GM21526 (cell line): ENCODE measurements around the gene NDRG4.
"Not testable (repeated sequence)": the region's sequence is repeated elsewhere in the genome, so short reads cannot be mapped to it uniquely, and the experiment has no call there.

ENCODE experiments used
- ATAC-seq: cut with Tn5 transposase; IDR thresholded peaks from one replicate; pipeline ENCODE4 v1.9.1; 2021; ENCODE audit warnings: moderate library complexity; ENCODE audit not compliant: unreplicated experiment, low FRiP score

Gene NDRG4

DNA sequence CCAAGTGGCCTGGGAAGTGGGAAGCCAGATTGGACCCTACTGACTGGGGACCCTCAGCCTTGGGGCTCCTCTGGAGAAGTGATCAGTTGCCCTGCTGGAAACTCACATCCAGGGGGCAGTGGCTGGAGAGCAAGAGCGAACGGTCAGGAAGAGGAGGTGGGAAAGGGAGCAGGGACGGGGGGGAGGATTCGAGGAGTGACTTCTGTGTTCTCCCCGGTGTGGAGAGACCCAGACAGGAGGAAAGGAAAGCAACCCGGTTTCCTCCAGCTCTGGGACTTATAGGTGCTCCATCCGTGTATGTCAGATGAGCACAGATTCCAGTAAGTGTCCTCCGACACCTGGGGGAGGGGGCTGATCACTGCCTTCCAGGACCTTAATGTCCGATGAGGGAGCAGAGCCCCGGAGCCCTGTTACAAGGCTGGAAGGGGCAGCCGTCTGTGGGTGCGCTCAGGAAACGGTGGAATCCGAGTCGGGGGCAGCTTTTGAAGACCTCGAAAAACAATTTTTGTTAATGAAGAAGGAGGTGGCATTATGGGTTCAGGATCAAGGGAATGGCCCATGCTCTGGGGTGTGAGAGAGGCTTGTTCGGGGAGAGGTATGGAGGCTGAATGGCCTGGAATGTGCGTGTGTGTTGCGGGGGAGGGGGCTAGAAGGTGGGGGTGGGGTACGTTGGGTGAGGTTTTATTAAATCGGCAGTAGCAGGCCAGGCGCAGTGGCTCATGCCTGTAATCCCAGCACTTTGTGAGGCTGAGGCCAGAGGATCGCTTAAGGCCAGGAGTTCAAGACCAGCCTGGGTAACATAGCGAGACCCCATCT is 34.8 kb upstream of the NDRG4 start:
- no peak for ATAC-seq

DNA sequence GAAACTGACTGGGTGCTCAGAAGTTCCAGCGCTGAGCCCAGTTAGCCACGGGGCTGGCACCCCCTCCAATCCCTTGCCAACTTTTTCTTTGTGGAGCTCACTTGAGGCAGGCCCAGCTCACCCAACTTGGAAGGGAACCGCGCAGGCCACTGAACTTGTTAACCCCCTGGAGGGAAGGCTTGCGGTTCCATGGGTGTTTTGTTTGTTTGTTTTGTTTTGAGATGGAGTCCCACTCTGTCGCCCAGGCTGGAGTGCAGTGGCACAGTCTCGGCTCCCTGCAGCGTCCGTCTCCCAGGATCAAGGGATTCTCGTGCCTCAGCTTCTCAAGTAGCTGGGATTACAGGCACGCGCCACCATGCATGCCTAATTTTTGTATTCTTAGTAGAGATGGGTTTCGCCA is 34.1 kb upstream of the NDRG4 start:
- no peak for ATAC-seq

DNA sequence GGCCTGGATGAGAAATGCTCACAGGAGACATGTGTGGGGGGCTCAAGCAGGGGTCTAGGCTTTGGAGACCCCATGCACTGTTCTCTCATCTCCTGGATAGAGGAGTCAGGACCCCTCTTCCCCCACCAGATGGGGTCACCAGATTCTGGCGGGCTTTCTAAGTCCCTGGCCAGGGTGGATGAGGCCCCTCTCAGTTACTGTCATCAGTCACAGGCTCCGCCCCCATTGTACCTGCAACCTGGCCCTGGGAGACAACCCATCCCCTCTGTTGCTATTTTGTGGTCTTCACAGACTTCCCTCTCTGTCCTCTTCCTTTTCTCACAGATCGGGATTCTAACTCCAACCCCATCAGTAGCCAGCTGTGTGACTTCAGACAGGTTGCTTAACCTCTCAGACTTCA is 33.5 kb upstream of the NDRG4 start:
- ATAC-seq, result no peak

DNA sequence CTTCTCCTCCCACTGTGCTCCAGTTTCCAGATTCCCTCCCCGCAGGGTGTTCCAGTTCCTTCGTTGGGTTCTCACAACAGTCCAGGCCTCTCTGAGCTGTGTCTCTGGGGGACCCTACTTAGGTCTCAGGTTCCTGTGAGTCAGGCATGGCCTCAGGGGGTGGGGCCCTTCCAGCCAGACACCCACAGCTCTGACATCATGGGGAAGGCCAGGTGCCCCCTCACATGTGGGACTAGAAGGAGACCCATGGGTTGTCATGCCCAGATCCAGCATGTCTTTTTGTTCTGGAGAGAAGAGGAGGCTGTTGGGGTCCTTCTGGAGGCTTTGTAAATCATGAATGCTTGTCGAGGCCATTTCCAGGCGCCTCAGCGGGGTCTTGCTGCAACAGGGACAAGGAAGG is 32.0 kb upstream of the NDRG4 start:
- no peak for ATAC-seq

DNA sequence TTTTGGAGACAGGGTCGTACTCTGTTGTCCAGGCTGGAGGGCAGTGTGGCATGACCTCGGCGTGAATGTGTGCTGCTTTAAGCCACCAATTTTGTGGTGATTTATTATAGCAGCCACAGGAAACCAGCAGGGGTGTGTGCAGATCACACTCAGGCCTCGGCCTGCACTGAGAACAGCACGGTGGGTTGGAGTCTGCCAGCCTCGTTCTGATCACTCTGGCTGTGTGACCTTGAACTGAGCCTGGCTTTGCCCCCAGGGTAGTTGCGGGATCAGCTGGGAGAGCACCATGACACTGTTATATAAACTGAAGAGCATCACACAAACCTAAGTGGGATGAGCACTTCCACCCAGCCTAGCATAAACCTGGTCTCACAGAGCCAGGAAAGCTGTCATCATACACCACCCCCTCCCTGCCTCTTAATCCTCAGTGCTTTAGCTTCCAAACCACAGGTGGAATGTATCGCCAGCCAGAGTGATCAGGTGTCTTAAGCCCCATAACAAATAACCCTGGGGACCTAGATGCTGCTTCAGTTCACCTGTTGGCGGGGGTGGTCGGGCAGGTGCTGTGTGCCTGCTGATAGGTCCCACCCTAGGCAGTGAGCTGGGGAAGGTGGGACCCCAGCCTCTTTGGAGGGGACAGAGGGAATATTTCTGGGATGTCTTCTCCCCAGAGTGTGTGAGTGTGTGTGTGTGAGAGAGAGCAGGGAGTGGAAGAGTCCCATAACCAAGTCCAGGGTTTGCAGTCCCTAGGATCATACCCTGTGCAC is 28.6 kb upstream of the NDRG4 start:
- ATAC-seq, result no peak

DNA sequence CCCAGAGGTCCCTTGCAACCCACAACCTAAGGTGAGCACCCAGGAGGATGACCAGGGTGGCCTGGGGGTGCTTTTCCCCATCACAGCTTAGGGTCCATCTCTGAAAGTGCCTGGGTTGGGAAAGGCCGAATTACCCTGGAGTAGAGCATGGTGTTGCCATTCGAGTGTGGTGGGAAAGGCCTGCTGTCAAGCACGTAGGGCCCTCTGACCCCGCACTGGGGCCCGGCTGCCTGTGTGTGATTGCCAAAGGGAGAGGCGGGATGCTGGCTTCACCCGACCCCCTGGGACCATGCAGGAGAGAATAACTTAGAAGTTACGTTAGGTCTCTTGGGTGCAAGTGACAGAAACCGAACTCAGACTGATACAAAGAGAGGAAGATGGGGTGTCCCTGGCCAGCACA is 27.7 kb upstream of the NDRG4 start:
- ATAC-seq, result no peak

DNA sequence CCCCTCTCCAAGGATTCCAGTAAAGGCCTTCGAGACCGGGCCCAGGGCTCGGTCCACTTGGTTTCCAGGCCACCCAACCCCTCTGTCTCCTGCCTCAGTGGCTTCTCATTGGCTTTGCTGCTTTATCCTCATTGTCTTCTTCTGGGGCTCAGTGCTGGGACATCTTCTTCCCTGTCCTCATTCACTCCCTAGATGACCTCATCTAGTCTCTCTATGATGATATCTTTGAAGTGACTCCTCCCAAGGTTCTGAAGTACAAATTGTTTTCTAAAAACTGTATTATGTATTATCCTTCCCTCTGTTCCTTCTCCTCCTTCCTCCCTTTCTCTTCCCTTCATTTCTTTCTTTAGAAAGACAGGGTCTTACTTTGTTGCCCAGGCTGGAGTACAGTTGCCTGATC is 27.1 kb upstream of the NDRG4 start:
- ATAC-seq, result no peak

DNA sequence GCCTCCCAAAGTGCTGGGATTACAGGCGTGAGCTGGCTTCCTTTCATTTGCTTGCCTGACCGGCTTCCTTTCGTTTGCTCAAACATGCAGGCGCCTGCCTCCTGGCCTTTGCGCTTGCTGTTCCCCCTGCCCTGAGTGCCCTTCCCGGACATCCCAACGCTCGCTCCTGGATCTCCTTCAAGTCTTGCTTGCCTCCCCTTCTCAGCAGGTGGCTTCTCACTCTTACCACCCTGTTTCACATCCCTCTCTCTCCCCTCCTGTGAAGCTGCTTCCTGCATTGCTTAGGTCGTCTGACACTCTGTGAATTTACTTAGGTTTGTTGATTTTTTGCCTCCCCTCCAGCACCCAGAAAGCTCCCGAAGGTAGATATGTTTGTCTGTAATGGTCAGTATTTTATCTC is 25.6 kb upstream of the NDRG4 start:
- ATAC-seq, result no peak

DNA sequence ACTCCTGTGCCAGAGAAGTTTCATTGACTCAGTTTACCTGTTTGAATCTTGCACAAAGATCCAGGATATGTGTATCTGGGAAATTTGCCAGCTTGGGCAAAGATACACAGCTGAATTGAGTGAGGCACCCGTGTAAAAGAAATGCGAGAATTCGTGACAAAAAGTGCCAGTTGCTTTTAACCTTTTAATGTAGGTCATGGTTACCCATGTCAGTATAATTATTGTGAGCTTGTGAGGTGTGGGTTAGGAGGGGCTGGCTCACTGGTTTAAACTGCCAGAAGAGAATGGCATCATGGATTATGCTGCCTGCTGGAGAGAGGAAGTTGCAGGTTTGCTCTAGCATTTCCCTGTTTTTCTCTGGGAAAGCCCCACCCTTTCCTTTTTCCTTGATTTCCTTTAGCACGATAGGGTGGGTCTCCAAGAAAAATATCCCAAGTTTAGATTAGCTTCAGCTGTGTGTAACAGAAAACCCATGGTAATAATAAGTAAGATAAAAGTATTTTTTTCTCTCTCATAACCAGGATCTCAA is 24.8 kb upstream of the NDRG4 start:
- ATAC-seq, result no peak

DNA sequence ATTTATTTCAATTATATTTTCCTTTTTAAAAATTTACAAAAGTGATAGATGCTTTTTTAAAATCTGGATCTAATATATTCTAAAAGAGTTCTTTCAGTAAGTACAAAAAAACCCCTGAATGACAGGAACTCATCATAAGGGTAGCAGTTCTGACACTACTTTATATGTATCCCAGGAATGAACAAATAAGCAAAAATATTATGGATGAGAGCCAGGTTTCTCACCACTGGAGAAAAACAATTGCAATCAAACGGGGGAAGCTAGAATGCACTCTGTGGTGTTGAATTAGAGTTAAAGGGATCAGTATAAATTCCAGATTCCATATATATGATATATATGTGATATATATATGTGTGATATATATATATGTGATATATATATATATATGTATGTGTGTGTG is 23.2 kb upstream of the NDRG4 start:
- ATAC-seq, result no peak

DNA sequence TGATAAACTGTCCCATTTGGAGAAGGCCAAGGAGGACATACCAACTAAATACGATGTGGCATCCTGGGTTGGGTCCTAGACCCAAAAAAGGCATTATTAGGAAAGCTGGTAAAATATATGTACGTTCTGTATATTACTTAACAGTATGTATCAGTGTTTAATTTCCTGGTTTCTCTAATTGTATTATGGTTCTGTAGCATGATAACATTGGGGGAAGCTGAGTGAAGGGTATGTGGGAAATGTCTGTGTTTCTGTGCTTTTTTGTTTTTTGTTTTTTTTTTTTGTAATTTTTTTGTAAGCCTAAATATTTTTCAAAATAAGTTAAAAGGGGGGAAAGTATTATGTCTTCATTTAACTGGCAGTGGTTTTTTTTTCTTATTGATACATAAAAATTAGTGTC is 21.5 kb upstream of the NDRG4 start:
- no peak for ATAC-seq

DNA sequence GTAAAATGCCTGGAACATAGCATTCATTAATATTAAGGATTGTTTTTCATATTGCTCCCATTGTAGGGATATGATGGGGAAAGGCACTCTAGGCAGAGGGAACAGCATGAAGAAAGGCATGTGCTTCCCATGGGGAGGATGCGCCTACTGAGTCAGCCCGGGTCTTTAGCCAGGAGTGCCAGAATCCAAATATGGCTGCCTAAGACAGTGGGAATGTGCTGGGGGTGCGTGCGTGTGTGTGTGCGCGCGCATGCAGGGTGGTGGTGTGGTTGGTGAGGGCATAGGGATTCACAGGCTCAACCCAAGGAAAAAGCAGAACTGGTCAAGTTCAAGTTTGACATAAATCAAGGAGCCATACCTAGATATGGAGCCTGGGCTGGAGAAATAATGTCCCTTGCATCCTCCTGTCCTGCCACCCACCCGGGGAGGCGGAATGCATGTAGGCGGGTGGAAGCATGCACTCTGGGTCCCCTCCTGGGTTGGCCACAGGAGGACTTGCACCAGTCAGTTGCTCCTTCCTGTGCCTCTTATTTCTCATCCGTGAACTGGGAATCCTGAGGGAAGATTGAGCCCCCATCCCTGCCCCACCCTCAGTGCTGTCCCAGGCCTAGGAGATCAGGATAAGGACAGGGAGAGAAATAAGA is 18.6 kb upstream of the NDRG4 start:
- ATAC-seq, result no peak

DNA sequence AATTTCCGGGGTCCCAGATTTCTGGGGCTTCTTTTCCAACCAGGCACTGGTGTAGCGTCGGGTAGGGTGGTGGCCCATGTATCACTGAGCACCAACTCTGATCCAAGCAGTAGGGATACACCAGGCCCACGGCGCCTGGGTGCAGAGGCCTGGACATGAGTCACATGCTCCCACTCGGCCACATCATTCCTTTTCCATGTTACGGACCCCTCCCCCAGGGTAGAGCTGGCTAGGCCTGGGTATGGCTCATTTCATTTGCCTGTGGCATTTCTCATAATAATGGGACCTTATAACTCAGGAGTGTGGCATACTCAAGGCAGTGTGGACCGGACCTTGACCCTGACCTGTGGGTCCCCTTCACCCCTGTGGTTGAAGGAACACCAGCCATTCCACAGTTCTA is 18.0 kb upstream of the NDRG4 start:
- ATAC-seq, result no peak

DNA sequence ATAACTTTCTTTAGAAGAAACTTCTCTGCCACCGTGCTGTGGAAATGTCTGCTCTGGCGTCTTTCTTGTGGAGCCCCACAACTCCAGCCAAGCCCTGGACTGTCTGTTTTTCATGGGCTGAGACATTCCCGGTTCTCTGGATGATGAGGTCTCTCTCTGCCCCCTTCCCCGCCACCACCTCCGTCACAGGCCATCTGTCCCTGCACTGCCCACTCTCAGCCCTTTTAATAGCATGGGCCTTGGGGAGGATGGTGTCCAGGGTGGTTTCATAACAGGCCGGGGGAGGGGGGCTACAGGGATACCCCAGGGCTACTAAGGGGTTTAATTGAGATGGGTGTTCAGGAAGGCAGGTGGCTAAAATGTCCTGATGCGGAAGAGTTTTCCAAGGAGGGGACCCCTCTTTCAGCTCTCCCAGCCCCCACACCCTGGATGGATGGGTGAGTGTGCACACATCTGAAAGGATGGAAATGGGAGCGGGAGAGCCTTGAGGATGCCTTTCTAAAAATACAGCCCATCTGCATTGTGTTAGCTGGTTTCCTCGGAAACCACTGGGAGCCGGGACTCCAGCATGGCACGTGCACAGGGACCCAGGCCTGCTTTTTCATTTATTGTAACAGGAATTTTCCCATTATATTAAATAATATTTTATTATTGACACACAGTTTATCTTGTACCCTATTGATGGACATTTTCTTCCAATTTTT is 14.6 kb upstream of the NDRG4 start:
- no peak for ATAC-seq

DNA sequence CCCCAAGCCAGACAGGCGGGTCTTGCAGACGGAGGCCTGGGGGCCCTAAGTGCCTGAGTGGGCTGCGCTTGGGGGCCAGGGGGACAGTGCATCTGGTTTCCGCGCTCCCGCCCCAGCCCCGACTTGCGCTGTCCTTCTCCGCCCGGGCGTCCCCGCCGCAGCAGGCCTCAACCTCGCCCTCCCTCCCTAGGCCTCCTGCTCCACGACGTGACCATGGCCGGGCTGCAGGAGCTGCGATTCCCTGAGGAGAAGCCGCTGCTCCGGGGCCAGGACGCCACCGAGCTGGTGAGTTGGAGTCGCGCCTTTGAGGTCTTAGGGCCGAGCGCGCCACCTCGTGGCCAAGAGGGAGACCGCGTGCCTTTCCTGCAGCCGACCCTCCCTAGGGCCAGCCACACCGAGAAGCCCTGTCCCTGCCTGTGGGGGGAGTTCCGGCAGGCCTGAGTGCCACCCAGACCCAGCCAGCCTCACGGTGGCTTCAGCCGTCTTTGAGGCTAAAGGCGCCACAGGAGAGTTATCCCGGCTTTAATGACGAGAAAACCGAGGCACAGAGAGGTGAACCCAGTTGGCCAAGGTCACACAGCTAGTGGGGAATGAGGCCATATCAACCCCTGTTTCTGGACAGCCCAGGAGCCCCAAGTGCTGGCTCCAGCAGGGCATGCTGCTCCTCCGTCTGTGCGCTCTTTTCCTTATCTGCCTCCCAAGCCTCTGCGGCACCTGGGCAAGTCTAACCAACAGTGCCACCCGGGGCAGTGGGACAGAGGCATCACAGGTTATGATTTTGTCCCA is 12.2 kb upstream of the NDRG4 start:
- peak; percentile 56 for ATAC-seq

DNA sequence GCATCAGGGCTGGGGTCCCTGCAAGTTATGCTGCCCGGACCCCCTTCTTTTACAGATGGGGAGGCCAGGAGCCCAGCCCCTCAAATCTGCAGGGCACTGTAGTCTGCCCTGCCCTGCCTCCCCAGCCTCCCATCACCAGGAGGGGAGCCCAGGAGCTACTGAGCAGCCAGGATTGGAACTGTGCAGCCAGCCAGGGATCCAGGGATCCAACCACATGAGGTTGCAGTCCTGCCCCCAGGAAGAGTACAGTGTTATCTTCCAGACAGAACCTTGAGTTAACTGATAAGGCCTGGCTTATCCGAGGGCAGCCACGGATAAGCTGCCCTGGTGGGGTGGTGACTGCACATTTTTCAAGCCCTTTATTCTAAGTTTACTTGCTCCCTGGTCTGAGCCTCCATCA is 11.4 kb upstream of the NDRG4 start:
- ATAC-seq, result no peak

DNA sequence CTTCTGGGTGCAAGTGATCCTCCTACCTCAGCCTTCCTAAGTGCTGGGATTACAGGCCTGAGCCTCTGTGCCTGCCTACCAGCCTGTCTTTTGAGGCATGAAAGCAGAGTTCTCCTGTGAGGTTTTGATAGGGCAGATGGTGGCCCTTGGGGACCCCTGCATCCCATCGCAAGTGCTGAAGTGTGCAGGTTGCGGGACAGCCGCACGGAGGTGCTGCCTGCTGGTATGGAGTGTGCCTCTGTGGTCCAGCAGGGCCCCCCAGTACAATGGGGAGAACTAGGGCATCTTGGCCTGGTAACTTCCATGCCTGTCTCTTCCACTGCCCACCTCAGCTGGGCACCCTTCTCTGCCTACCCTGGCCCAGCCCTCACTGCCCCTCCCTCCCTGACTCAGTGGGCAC is 9.9 kb upstream of the NDRG4 start:
- no peak for ATAC-seq

DNA sequence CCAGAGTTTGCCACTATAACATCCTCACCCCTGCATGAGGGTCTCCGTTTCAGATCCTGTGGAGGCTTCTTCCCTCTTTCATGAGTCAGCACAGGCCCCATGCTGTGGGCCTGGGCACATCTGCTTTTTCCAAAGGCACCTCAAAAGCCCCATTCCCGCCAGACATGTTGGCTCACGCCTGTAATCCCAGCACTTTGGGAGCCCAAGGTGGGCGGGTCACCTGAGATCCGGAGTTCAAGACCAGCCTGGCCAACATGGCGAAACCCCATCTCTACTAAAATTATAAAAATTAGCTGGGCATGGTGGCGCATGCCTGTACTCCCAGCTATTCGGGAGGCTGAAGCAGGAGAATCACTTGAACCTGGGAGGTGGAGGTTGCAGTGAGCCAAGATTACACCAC is 9.4 kb upstream of the NDRG4 start:
- ATAC-seq, result not testable (repeated sequence)

DNA sequence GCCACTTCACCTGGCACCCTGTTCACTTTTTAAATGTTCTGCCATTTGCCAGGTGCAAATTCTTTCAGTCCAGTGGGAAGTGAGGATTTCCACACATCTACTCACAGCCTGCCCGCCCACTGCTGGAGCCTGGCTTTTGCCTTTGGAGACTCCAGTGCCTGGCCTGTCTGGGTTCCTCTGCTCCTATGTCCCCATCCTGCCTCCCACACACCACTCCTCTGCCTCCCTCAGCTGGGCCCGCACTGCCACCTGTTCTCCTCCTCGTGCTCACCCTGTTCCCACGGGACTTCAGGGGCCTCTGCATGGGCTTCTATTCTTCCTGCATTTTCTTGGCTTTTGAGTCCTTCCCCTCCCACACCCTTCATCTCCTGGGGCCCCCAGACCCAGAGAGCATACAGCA is 7.9 kb upstream of the NDRG4 start:
- no peak for ATAC-seq

DNA sequence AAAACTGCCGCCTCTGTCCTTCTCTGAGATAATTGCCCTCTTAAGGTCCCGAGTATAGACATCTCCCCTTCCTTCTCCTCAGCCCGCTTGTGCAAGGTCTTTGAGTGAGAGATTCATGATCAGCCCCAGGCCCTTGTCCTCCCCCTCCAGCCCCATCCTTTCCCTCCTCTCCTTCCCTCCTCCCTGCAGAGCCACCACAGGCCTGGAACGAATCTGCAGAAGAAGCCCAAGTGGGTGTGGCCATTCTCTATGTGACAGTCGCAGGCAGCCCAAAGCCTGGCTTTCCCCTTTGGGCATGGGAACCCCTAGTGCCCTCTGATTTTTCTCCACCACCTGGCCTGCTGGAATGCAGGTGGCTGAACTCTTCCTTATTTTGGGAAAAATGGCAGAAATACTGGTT is 7.2 kb upstream of the NDRG4 start:
- no peak for ATAC-seq
